Neural progenitor cell (in vitro differentiated cells): ENCODE results near the gene SPDYE6.
"Not testable (repeated sequence)": the region's sequence is repeated elsewhere in the genome, so short reads cannot be mapped to it uniquely, and the experiment has no call there.

Experiments used
- EZH2 ChIP-seq: fragments of 200-600 bp; sonication (generic); IDR thresholded peaks from 2 replicates; pipeline ENCODE4 v1.6.1; 2017; ENCODE audit warnings: antibody characterized with exemption, mild to moderate bottlenecking, moderate library complexity
- EZH2phosphoT487 ChIP-seq: fragments of 200-600 bp; sonication (generic); IDR thresholded peaks from 2 replicates; pipeline ENCODE4 v1.6.1; 2017; ENCODE audit warnings: antibody characterized with exemption

- TF ChIP-seq EZH2phosphoT487, EZH2: not testable (repeated sequence)
These were observed 9.3 kb downstream of the SPDYE6 start for GRCh38 chr7:102346983-102347382.
